Heart right ventricle (tissue), 16 donors: Measurements from ENCODE around the gene POP4. TPM values are rescaled to one million over a fixed set of nuclear protein-coding genes. Genes with fewer than 3 reads are reported as not detected.

Experiments used
- ATAC-seq, 8 donors: fragments of 200-7000 bp; cut with Tn5 transposase; one replicate each; pipeline ENCODE4 v1.9.1; 2020; ENCODE audit warnings: mild to moderate bottlenecking in 8 of 8, moderate library complexity in 8 of 8, moderate number of reproducible peaks in 1 of 8
- DNase-seq, 2 donors: peaks; one replicate each; pipeline ENCODE4 v3.0.0-alpha.2; 2020
- H3K27ac ChIP-seq, 10 donors: fragments of 200-600 bp; sonication (generic) in 2 of 10; one replicate each; pipeline versions ENCODE4 v1.5.0 to v1.8.0; 2020 to 2022; ENCODE audit warnings: mild to moderate bottlenecking in 3 of 10
- H3K27me3 ChIP-seq, 7 donors: fragments of 200-600 bp; one replicate each; pipeline ENCODE4 v1.8.0; 2021 to 2022; ENCODE audit warnings: mild to moderate bottlenecking in 2 of 7
- H3K36me3 ChIP-seq, 9 donors: fragments of 200-600 bp; sonication (generic) in 1 of 9; one replicate each; pipeline versions ENCODE4 v1.5.0 to v1.8.0; 2020 to 2022; ENCODE audit warnings: mild to moderate bottlenecking in 2 of 9
- H3K4me1 ChIP-seq, 9 donors: fragments of 200-600 bp; sonication (generic) in 1 of 9; one replicate each; pipeline versions ENCODE4 v1.5.0 to v1.8.0; 2020 to 2022; ENCODE audit warnings: mild to moderate bottlenecking in 4 of 9
- H3K4me3 ChIP-seq, 10 donors: fragments of 200-600 bp; sonication (generic) in 2 of 10; one replicate each; pipeline versions ENCODE4 v1.5.0 to v1.8.0; 2020 to 2022; ENCODE audit warnings: mild to moderate bottlenecking in 7 of 10, moderate library complexity in 2 of 10
- H3K9me3 ChIP-seq, 11 donors: fragments of 200-600 bp in 10 of 11; sonication (generic) in 2 of 11; one replicate each; pipeline versions ENCODE4 v1.5.0 to v1.8.0; 2013 to 2022; ENCODE audit warnings: mild to moderate bottlenecking in 2 of 11, control low read depth in 1 of 11, moderate library complexity in 1 of 11
- CTCF ChIP-seq, 9 donors: fragments of 200-600 bp; sonication (generic) in 2 of 9; IDR thresholded peaks; one replicate each; pipeline versions ENCODE4 v1.5.0 to v1.8.0; 2021 to 2022; ENCODE audit warnings: antibody characterized with exemption in 9 of 9, mild to moderate bottlenecking in 5 of 9, moderate library complexity in 1 of 9
- WGBS, 2 donors: extraction: QIAGEN DNeasy Blood & Tissue Kit; methylation state at CpG; one replicate each; pipeline ENCODE4 v1.1.7; 2013; ENCODE audit warnings: inconsistent platforms in 1 of 2; 5-methylcytosine and 5-hydroxymethylcytosine counted together
- intact Hi-C, 10 donors: fragments of 100-400 bp; cut with DNase I; formaldehyde crosslinking; loops; one replicate each; pipeline versions ENCODE4 v1.11.1 to v1.14.2; 2022
- polyA plus RNA-seq, 2 donors: library from polyadenylated mRNA; stranded (reverse); fragments of 200-250 nt; gene quantifications; one replicate each; pipeline ENCODE4 v1.2.3, GENCODE V29; 2013
- total RNA-seq, 10 donors: library from RNA; stranded (reverse); fragmentation: NEBNext Ultra II Directional in 3 of 10; extraction: Animal tissue kit (Norgen Biotek cat#: 25700) in 3 of 10; gene quantifications; one replicate each; pipeline versions ENCODE4 v1.2.1 to v1.2.4, GENCODE V29; 2021 to 2023
- donor health status: Arrhythmogenic right ventricular cardiomyopathy.
- donor health status: ischemic (EF 13 %, LVEDD 7.1; RV severe dilation, severe dysfunction).
- donor health status: healthy with polysubstance abuse.
- donor health status: DM: no; HTN: yes; CAD: no.
- donor health status: DM: no; HTN: no; CAD: no.
- donor health status: ischemic (EF 25% LVEDD 6.9; RV normal size, moderate dysfunction).
- donor health status: ischemic (EF 25% LVEDD 5.7; RV mildly dilated, moderate dysfunction).
- donor health status: healthy.
- donor health status: DM: yes; HTN: yes; CAD: no.
- donor health status: Ischemic cardiomyopathy.
- donor health status: ischemic (EF 35%, LVEDD 5.7; RV mildly dilated, moderate dysfunction).
- donor health status: nonischemic (EF 11% LVEDD 7.7; RV severe dilation, severe dysfunction).
- donor health status: DM: yes; HTN: yes; CAD: no.
- donor health status: PGD.
- donor health status: ischemic (EF 29% LVEDD 5.4; RV normal size, mild dysfunction).
- donor health status: nonischemic (EF 23%, LVEDD 6.1; RV moderate dilation, normal function).

The POP4 gene
- total and polyA plus RNA-seq, 12 donors: 46.6 to 108 (median 51.7) TPM

- DNase-seq: no peak
- Histone ChIP-seq H3K9me3 (peaks cover 0 to 7% (median 0%) of the 10 kb centered on the region in 11 donors), H3K4me1 (no peaks in the 10 kb centered on the region), H3K4me3 (no peak overlapping the region), H3K27ac (no peak overlapping the region), H3K27me3 (no peaks in the 10 kb centered on the region), H3K36me3 (no peaks in the 10 kb centered on the region)
- no peak for ATAC-seq
- intact Hi-C loops: no loop called here
- 92 to 93% methylated on average over 5 of the region's 5 CpGs for WGBS, 2 donors
- TF ChIP-seq CTCF (IDR thresholded peaks at IDR 0.05): no peak
Observed at GRCh38 chr19:29653398-29653797, 47.3 kb downstream of the POP4 start.

- no peak for DNase-seq
- WGBS, 2 donors: 70 to 74% methylated on average over 4 of the region's 4 CpGs
Observed at GRCh38 chr19:29655648-29656335, 49.7 kb downstream of the POP4 start.

GRCh38 chr19:29658221-29658991, 52.3 kb downstream of the POP4 start:
- peaks cover 0 to 7% (median 0%) of the 10 kb centered on the region in 11 donors for H3K9me3 ChIP-seq
- H3K36me3 ChIP-seq: no peaks in the 10 kb centered on the region
- WGBS, 2 donors: 82 to 83% methylated on average over 5 of the region's 5 CpGs
- no peak overlapping the region for H3K27ac ChIP-seq
- no peak for TF ChIP-seq CTCF (IDR thresholded peaks at IDR 0.05)
- intact Hi-C loops: no loop called here
- no peak for DNase-seq
- peaks cover 6 to 24% (median 20%) of the 10 kb centered on the region in 9 donors for H3K4me1 ChIP-seq
- no peaks in the 10 kb centered on the region for H3K27me3 ChIP-seq
- no peak for ATAC-seq
- H3K4me3 ChIP-seq: no peak overlapping the region

More at GRCh38 chr19:29655648-29656335, 49.7 kb downstream of the POP4 start:
- no peak for TF ChIP-seq CTCF (IDR thresholded peaks at IDR 0.05)
- no peaks in the 10 kb centered on the region for H3K27me3 ChIP-seq
- intact Hi-C loops: no loop called here
- peaks cover 0 to 7% (median 0%) of the 10 kb centered on the region in 11 donors for H3K9me3 ChIP-seq
- no peak overlapping the region for H3K4me3 ChIP-seq
- no peak overlapping the region for H3K27ac ChIP-seq
- H3K36me3 ChIP-seq: no peaks in the 10 kb centered on the region
- no peaks in the 10 kb centered on the region for H3K4me1 ChIP-seq
- no peak for ATAC-seq

- Histone ChIP-seq H3K4me3 (no peak overlapping the region), H3K4me1 (peaks cover 9 to 44% (median 27%) of the 10 kb centered on the region in 9 donors), H3K9me3 (no peaks in the 10 kb centered on the region), H3K27me3 (no peaks in the 10 kb centered on the region), H3K27ac (no peak overlapping the region), H3K36me3 (no peaks in the 10 kb centered on the region)
- no peak for TF ChIP-seq CTCF (IDR thresholded peaks at IDR 0.05)
- no peak for ATAC-seq
- 57 to 58% methylated on average over 10 of the region's 10 CpGs for WGBS, 2 donors
- intact Hi-C loops: loop anchor here in 3 of 10 donors (5.0 to 10.0 kb wide), 2 partner anchors 49 to 54 kb away; partner anchors contain the start of gene C19orf12 (in 3 of the 3)
- no peak for DNase-seq
Observed at GRCh38 chr19:29660835-29661234, 54.8 kb downstream of the POP4 start.
